Fibroblast of pulmonary artery (primary cell): ENCODE data around the gene FYTTD1.

Experiments
- DNase-seq: peaks from one replicate; pipeline ENCODE4 v3.0.0-alpha.2; 2010; ENCODE audit warnings: low read depth
- H3K4me3 ChIP-seq: replicated peaks from 2 replicates; pipeline ENCODE4 v1.5.1; 2011; ENCODE audit warnings: low read depth, mild to moderate bottlenecking, control low read depth, low read length, moderate library complexity
- CTCF ChIP-seq: IDR thresholded peaks from 2 replicates; pipeline ENCODE4 v1.5.1; 2011; ENCODE audit warnings: mild to moderate bottlenecking, control low read depth, low read length, inconsistent platforms; ENCODE audit errors: missing control alignments

FYTTD1 gene

GRCh38 chr3:197833930-197834715 is 84.4 kb downstream of the FYTTD1 start:
- DNase-seq: no peak
- TF ChIP-seq CTCF: no peak
- H3K4me3 ChIP-seq: no peak overlapping the region

DNA sequence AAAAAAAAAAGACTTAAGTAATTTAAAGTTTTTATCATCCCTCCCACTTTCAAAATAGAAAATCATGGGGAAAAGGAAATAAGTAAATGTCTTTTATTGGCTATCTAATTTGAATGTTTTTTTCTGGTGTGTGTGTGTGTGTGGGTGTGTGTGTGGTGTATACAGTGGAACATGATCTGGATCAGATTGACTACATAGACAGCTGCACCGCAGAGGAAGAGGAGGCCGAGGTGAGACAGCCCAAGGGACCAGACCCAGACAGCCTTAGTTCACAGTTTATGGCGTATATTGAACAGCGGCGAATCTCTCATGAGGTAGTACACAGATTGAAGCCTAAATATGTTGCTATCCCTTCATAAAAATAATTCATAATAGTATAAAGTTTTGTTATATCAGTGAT is 85.8 kb downstream of the FYTTD1 start:
- H3K4me3 ChIP-seq: no peak overlapping the region
- TF ChIP-seq CTCF: no peak
- DNase-seq: no peak

DNA sequence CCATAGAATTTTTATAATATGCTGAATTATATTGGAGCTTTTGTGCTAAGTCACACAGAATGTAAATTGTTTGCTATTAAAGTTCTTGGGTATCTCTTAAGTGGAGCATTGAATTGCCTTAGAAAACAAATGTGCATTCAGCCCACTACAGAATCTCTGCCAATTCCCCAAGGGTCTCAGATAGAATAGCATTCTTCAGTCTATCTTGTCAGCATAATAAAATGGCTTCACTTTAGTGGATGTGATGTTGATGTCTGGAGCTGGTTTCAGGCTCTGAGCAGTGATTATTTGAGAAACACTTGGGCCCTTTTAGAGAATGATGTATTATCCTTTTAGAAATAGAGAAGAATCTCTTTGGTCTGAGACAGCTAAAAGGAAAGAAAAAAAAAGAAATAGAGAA is 86.6 kb downstream of the FYTTD1 start:
- no peak overlapping the region for H3K4me3 ChIP-seq
- TF ChIP-seq CTCF: no peak
- DNase-seq: no peak
